HepG2 (cell line): ENCODE results near the gene SIVA1. TPM values are rescaled to one million over a fixed set of nuclear protein-coding genes. Genes with fewer than 3 reads are reported as not detected.

Experiments used
- ATF7 ChIP-seq, 2 experiments: fragments of 450-650 bp in 1 of 2; sonication (generic) in 1 of 2; formaldehyde crosslinking in 1 of 2; IDR thresholded peaks; 2 replicates each; pipeline versions ENCODE4 v1.4.0 to v1.6.1; 2016 to 2020; ENCODE audit warnings: antibody characterized with exemption in 1 of 2, mild to moderate bottlenecking in 1 of 2, missing genetic modification reagents in 1 of 2
- KDM2A ChIP-seq: sonication (generic); formaldehyde crosslinking; IDR thresholded peaks from 2 replicates; pipeline ENCODE4 v1.4.0; 2020; ENCODE audit warnings: low read depth, missing genetic modification reagents, borderline replicate concordance
- MED8 ChIP-seq: sonication (generic); formaldehyde crosslinking; IDR thresholded peaks from 2 replicates; pipeline ENCODE4 v1.8.1; 2023; ENCODE audit warnings: mild to moderate bottlenecking, missing genetic modification reagents; ENCODE audit not compliant: insufficient replicate concordance
- ZFP62 ChIP-seq: sonication (generic); formaldehyde crosslinking; IDR thresholded peaks from 2 replicates; pipeline ENCODE4 v1.4.0; 2020; ENCODE audit warnings: missing genetic modification reagents
- ZNF674 ChIP-seq: sonication (generic); formaldehyde crosslinking; IDR thresholded peaks from 2 replicates; pipeline ENCODE4 v1.5.0; 2020; ENCODE audit warnings: low read depth, mild to moderate bottlenecking, missing genetic modification reagents
- ZNF724P ChIP-seq: sonication (generic); formaldehyde crosslinking; IDR thresholded peaks from 2 replicates; pipeline ENCODE4 v1.8.0; 2022; ENCODE audit warnings: missing genetic modification reagents, borderline replicate concordance
- polyA plus RNA-seq, 8 experiments: library from polyadenylated mRNA; depleted of rRNA in 3 of 8; stranded (reverse) in 7 of 8; unstranded in 1 of 8; fragments of >200 nt; fragmentation: Illumina TruSeq in 4 of 8; extraction: Trizol in 4 of 8; gene quantifications; 2 replicates each; pipeline versions ENCODE4 v1.2.1 to v1.2.3, GENCODE V29; 2011 to 2016; ENCODE audit warnings: low read depth in 4 of 8, missing spikeins in 1 of 8, mixed read lengths in 1 of 8; ENCODE audit not compliant: insufficient read depth in 1 of 8
- total RNA-seq, 5 experiments: library from RNA; depleted of rRNA; stranded (reverse); fragments of >200 nt; fragmentation: Illumina TruSeq; extraction: Trizol; gene quantifications; 2 replicates each; pipeline ENCODE4 v1.2.3, GENCODE V29; 2016; ENCODE audit warnings: low read depth in 1 of 5
- TF ChIP-seq, protein P1 (sequence below): sonication (generic); formaldehyde crosslinking; IDR thresholded peaks from 2 replicates; pipeline ENCODE4 v1.5.0; 2020; ENCODE audit warnings: mild to moderate bottlenecking, missing genetic modification reagents
- TF ChIP-seq, protein P2 (sequence below): sonication (generic); formaldehyde crosslinking; IDR thresholded peaks from 2 replicates; pipeline ENCODE4 v1.5.1; 2020; ENCODE audit warnings: mild to moderate bottlenecking, missing genetic modification reagents, moderate library complexity
- TF ChIP-seq, protein P3 (sequence below): IDR thresholded peaks from 2 replicates; pipeline ENCODE4 v1.6.1; 2016; ENCODE audit warnings: missing compliant biosample characterization, missing genetic modification reagents, borderline replicate concordance
- TF ChIP-seq, protein P4 (sequence below): sonication (generic); formaldehyde crosslinking; conservative IDR thresholded peaks from 2 replicates; pipeline ENCODE4 v1.4.0; 2020; ENCODE audit warnings: missing genetic modification reagents

The SIVA1 gene
- total and polyA plus RNA-seq, 2 of the 13 experiments (the other 11 are each of a cell fraction or from before 2014, with no cell fraction given), result 123 to 186 TPM

DNA sequence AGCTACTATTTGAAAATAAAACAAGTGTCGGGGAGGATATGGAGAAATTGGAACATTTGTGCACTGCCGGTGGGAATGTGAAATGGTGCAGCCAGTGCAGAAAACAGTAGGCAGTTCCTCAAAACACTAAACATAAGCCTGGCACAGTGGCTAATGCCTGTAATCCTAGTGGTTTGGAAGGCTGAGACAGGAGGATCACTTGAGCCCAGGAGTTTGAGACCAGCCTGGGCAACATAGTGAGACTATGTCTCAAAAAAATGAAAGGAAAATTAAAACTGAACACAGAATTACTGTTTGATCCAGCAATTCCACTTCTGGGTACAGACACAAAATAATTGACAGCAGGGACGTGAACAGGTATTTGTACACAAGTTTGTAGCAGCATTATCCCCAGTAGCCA, 12.6 kb downstream of the SIVA1 start (continued):
- TF ChIP-seq, protein P1, sequence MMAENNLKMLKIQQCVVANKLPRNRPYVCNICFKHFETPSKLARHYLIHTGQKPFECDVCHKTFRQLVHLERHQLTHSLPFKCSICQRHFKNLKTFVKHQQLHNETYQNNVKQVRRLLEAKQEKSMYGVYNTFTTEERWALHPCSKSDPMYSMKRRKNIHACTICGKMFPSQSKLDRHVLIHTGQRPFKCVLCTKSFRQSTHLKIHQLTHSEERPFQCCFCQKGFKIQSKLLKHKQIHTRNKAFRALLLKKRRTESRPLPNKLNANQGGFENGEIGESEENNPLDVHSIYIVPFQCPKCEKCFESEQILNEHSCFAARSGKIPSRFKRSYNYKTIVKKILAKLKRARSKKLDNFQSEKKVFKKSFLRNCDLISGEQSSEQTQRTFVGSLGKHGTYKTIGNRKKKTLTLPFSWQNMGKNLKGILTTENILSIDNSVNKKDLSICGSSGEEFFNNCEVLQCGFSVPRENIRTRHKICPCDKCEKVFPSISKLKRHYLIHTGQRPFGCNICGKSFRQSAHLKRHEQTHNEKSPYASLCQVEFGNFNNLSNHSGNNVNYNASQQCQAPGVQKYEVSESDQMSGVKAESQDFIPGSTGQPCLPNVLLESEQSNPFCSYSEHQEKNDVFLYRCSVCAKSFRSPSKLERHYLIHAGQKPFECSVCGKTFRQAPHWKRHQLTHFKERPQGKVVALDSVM, result peak; percentile 58
- TF ChIP-seq, protein P2, sequence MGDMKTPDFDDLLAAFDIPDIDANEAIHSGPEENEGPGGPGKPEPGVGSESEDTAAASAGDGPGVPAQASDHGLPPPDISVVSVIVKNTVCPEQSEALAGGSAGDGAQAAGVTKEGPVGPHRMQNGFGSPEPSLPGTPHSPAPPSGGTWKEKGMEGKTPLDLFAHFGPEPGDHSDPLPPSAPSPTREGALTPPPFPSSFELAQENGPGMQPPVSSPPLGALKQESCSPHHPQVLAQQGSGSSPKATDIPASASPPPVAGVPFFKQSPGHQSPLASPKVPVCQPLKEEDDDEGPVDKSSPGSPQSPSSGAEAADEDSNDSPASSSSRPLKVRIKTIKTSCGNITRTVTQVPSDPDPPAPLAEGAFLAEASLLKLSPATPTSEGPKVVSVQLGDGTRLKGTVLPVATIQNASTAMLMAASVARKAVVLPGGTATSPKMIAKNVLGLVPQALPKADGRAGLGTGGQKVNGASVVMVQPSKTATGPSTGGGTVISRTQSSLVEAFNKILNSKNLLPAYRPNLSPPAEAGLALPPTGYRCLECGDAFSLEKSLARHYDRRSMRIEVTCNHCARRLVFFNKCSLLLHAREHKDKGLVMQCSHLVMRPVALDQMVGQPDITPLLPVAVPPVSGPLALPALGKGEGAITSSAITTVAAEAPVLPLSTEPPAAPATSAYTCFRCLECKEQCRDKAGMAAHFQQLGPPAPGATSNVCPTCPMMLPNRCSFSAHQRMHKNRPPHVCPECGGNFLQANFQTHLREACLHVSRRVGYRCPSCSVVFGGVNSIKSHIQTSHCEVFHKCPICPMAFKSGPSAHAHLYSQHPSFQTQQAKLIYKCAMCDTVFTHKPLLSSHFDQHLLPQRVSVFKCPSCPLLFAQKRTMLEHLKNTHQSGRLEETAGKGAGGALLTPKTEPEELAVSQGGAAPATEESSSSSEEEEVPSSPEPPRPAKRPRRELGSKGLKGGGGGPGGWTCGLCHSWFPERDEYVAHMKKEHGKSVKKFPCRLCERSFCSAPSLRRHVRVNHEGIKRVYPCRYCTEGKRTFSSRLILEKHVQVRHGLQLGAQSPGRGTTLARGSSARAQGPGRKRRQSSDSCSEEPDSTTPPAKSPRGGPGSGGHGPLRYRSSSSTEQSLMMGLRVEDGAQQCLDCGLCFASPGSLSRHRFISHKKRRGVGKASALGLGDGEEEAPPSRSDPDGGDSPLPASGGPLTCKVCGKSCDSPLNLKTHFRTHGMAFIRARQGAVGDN (CRISPR knock-in tag), result no peak
- TF ChIP-seq, protein P3, sequence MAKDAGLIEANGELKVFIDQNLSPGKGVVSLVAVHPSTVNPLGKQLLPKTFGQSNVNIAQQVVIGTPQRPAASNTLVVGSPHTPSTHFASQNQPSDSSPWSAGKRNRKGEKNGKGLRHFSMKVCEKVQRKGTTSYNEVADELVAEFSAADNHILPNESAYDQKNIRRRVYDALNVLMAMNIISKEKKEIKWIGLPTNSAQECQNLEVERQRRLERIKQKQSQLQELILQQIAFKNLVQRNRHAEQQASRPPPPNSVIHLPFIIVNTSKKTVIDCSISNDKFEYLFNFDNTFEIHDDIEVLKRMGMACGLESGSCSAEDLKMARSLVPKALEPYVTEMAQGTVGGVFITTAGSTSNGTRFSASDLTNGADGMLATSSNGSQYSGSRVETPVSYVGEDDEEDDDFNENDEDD (CRISPR knock-in tag), result no peak
- no peak for TF ChIP-seq KDM2A (CRISPR knock-in tag)
- TF ChIP-seq ZNF674 (CRISPR knock-in tag), result no peak
- no peak for TF ChIP-seq ZNF724P (CRISPR knock-in tag)
- no peak for TF ChIP-seq ZFP62 (CRISPR knock-in tag)
- TF ChIP-seq ATF7 (IDR thresholded peaks at IDR 0.05), result no peak
- no peak for TF ChIP-seq ATF7 (CRISPR knock-in tag; IDR thresholded peaks at IDR 0.05)
- TF ChIP-seq MED8 (CRISPR knock-in tag), result no peak
- TF ChIP-seq, protein P4, sequence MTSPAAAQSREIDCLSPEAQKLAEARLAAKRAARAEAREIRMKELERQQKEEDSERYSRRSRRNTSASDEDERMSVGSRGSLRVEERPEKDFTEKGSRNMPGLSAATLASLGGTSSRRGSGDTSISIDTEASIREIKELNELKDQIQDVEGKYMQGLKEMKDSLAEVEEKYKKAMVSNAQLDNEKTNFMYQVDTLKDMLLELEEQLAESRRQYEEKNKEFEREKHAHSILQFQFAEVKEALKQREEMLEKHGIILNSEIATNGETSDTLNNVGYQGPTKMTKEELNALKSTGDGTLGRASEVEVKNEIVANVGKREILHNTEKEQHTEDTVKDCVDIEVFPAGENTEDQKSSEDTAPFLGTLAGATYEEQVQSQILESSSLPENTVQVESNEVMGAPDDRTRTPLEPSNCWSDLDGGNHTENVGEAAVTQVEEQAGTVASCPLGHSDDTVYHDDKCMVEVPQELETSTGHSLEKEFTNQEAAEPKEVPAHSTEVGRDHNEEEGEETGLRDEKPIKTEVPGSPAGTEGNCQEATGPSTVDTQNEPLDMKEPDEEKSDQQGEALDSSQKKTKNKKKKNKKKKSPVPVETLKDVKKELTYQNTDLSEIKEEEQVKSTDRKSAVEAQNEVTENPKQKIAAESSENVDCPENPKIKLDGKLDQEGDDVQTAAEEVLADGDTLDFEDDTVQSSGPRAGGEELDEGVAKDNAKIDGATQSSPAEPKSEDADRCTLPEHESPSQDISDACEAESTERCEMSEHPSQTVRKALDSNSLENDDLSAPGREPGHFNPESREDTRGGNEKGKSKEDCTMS (CRISPR knock-in tag), result no peak
